NK-92 treated with Interleukin-12 subunit alpha and Interleukin-12 subunit beta, amount 100 ng/mL, for 24 hours (cell line): Measurements from ENCODE around the gene NRDC.

Experiments used
- DNase-seq: peaks from one replicate; lab custom pipeline; 2025; lab: John Stamatoyannopoulos, UW

Gene NRDC

DNA sequence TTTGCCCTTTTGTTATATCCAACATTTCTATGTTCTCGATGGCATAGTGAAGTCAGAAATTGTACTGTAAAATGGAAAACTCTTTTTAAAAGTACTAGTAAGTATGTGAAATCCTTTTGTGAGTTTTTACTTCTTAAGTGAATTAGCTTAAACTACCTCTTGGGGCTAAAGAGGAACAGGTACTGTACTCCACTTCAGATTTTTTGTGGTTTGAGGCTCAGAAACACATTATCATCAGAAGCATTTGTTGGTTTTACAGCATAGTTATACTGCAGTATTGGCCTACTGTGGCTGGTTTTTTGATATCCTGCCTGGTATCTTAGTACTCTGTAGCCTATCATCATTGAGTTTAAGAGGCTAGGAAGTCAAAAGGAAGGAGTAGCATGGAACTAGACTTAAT, 117.2 kb downstream of the NRDC start:
- DNase-seq, result no peak

GRCh38 chr1:51760872-51761271, 117.7 kb downstream of the NRDC start:
- no peak for DNase-seq

GRCh38 chr1:51758310-51758709, 120.2 kb downstream of the NRDC start:
- no peak for DNase-seq

GRCh38 chr1:51756290-51756689, 122.2 kb downstream of the NRDC start:
- no peak for DNase-seq

DNA sequence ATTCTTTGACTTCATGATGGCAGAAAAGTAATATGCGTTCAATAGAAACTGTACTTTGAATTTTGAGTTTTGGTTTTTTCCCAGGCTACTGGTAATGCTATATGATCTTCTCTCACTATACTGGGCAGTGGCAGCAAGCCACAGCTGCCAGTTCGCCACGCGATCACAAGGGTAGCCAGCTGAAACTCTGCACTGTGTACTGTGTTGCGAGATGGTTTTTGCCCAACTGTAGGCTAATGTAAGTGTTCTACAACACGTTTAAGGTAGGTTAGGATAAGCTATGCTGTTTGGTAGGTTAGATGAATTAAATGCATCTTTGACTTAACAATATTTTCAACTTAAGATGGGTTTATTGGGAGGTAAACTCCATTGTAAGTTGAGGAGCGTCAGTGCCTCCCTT, 123.1 kb downstream of the NRDC start:
- DNase-seq, result no peak

- no peak for DNase-seq
Measured at GRCh38 chr1:51754666-51755065, 123.9 kb downstream of the NRDC start.

- DNase-seq, result no peak
Measured at GRCh38 chr1:51753969-51754368, 124.6 kb downstream of the NRDC start.

GRCh38 chr1:51752073-51752948, 126.2 kb downstream of the NRDC start:
- no peak for DNase-seq

DNA sequence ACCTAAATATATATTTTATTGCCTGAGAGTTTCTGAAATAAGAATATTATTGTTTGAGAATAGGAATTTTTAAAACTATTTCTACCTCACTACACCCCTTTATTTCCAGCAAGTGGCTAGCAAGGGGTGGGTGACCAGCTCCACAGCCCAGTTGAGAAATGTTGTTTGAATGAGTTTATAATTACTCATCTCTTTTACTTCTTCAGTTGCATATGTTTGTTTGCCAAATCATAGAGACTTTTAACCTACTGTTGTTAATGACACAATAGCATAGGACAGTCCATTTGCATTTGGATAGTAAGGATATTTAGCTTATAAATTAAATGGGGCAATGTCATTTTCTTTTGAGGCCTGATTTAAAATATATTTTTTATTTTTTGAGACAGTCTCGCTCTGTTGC, 127.8 kb downstream of the NRDC start:
- no peak for DNase-seq

- no peak for DNase-seq
Measured at GRCh38 chr1:51750218-51750617, 128.3 kb downstream of the NRDC start.

- no peak for DNase-seq
Measured at GRCh38 chr1:51749151-51749550, 129.4 kb downstream of the NRDC start.

DNA sequence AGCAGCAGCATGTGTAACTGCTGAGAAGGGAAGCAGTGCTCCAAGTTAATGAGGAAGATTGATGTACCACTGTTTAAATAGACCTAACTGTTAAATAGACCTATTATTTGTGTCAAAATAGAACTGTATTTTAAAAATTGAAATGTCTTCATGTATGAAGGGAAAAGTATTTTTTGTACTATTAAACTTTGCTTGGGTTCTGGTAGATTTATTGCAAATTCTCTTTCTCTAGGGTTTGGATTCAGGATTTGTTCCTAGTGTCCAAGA, 133.3 kb downstream of the NRDC start:
- no peak for DNase-seq

DNA sequence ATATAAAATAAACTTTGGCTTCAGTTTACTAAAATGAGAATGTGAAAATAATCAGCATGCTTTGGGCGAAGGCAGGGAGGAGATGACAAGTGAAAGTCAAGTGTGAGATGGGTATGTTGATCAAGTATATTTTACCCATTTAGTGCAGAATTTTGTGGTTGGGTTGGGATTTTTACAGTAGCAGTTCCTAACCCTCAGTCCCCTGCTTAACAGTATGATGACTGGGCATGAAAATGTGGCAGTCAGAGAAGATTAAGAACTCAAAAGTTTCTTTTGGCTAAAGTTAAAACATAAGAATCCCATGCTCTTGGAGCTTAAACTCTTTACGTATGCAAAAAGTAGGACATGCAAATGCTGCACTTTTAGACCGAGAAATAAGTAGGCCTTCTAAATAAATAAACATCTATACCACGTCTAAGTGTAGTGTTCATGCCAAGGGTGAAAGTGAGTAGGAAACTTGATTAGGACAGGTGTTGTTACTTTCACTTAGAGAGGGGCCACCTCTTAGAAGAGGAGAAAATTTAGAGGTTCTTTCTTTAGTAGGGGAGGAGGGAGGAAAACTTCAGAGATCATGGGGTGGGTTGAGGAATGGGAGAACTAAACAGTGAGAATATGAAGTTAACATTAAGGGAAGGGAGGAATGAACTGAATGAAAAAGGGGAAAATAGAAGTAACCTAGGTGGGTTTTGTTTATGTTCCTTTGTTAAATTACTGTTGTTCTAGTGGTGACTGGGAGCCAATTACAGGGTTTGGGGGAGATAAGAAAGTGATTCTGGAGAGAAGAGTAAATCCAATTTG, 133.8 kb downstream of the NRDC start:
- DNase-seq, result no peak

DNA sequence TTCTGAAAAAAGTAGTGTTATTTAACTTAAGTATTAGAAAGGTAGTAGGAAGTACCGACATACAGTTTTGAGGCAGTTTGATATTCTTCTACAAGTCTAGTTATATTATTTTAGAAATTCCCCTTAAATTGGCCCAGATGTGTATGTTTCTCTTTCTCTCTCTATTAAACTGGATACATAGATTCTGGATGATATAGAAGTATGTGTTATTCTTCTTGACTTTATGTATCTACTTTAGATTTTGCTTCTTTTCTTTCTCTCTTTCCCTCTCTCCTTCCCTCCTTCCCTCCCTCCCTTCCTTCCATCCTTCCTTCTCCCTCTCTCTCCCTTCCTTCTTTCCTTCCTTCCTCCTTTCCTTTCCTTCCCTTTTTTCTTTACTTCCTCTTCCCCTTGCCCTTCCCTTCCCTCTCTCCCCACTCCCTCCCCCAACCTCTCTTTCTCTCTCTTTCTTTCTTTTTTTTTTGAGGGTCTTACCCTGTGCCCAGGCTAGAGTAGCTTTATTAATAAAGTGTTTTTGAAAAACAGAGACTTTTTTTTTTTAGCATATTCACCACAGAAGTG, 137.3 kb downstream of the NRDC start:
- DNase-seq, result no peak

DNA sequence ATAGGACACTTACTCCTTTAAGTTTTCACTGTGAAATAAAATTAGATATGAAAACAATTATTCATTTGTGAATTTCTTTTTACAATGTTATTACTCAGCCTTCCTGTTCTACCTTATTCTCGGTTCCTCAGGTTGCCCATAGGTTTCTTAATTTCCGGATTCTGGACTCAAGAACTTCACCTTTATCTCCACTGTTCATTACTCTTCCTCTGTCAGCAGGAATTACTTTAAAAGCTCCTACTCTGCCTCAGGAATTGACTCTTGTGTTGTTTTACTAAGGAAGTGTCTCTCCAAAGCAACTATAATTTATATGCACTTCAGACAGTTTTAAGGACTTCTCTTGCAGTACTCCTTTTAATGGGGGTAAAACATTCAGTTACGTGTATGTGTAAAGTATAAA, 137.9 kb downstream of the NRDC start:
- DNase-seq, result no peak
